ENCODE measurements around the gene TRAPPC12.
A peak's percentile ranks its signal among the peaks of the same experiment; 100 is the strongest.

Gene TRAPPC12

DNA sequence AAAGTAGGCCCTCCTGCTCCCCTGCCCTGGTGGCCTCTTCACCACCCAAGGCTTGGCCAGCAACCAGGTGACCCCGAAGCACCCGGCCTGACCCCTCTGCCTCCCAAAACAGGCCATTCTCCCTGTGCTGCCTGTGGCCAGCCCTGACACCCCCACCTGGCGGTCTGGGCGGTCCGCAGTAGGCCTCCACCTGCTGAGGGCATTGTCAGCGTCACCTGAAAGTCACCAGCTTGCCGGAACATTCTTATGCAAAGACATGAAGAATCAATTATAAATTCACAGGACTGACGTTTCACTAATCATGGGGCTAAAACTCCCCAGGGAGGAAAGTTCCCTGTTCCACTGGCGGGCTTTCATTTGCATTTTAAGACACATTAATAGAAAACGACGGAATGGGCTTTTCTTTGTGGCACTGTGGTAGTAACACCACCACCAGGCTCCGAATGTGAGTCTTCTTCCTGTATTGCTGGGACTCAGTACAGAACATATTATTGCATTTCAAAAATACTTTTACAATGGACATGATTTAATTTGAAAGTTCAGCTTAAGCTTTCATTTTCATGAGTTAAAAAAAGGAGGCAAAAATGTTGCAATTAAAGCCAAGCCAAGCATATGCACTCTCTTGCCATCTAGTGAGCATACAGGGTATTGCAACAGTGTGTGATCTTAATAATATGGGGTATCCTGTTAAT is 82.5 kb downstream of the TRAPPC12 start:
- no peak overlapping the region for H3K4me3 ChIP-seq (ENCODE audit: control insufficient read depth, low read depth, low read length)
- DNase-seq (ENCODE audit: low read depth) = peak; percentile 77

DNA sequence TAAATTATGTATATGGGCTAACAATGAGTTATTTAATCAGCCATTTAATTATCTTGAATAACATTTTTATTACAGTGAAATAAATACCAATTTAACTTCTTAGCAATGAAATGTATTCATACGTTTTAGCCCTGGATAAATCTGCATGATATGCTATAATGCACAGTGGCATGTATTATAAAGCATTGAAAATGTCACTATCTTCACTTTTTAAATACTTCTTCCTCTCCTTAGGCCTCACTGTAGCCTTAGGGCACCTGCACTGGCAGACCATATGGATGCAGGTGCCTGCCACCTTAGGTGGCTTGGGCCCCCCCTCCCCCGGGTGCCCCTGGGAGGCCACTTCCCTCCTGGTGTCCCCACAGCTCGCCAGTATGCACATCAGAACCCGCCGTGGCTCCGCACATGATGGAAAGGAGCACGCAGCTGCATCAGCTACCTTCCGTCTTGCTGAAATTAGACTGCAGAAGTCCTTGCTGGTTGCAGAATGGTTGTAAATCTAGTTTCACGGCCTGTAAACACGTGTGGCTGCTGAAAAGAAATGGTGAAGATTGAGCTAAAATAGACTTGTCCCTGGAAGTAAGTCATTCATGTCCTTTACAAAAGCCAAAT is 83.1 kb downstream of the TRAPPC12 start:
- no peak overlapping the region for H3K4me3 ChIP-seq (ENCODE audit: control insufficient read depth, low read depth, low read length)
- DNase-seq (ENCODE audit: low read depth) = no peak
- TF ChIP-seq, protein P1, sequence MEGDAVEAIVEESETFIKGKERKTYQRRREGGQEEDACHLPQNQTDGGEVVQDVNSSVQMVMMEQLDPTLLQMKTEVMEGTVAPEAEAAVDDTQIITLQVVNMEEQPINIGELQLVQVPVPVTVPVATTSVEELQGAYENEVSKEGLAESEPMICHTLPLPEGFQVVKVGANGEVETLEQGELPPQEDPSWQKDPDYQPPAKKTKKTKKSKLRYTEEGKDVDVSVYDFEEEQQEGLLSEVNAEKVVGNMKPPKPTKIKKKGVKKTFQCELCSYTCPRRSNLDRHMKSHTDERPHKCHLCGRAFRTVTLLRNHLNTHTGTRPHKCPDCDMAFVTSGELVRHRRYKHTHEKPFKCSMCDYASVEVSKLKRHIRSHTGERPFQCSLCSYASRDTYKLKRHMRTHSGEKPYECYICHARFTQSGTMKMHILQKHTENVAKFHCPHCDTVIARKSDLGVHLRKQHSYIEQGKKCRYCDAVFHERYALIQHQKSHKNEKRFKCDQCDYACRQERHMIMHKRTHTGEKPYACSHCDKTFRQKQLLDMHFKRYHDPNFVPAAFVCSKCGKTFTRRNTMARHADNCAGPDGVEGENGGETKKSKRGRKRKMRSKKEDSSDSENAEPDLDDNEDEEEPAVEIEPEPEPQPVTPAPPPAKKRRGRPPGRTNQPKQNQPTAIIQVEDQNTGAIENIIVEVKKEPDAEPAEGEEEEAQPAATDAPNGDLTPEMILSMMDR (conservative IDR thresholded peaks at IDR 0.05; ENCODE audit: control insufficient read depth, insufficient read depth, low read depth, low read length) = no peak

More for the DNA sequence above, 82.5 kb downstream of the TRAPPC12 start:
- TF ChIP-seq, protein P1 (conservative IDR thresholded peaks at IDR 0.05; ENCODE audit: control insufficient read depth, insufficient read depth, low read depth, low read length) = peak; percentile 98

DNA sequence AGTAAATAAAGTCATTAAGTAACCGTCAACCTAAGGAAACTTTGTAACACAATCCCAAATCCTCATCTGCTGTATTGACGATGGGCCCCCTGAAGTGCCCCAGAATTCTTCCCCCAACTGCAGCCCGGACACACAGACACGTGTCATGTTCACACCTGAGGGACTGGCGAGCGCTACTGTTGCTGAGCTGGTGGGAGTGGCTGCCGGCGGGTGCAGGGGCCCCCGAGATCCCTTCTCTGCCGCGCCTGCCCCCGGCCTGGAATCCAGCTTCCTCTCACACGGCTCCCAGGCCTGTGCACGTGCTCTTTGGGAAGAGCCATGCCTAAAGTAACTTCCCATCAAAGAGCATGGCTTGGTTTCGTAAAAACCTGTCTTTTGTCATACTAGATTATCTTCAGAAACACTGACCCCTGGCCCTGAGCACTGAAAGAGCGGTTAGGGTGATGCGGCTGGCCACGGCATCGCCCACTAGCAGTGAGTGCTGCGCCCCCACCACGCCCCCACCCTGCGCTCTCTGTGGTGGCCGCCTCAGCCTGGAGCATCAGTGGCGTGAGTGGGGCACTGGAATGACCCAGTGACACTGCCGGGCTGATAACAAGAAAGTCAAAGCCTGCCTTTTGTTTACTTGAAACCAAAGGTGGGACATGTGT is 83.8 kb downstream of the TRAPPC12 start:
- no peak for DNase-seq (ENCODE audit: low read depth)
- H3K4me3 ChIP-seq (ENCODE audit: control insufficient read depth, low read depth, low read length) = no peak overlapping the region
- TF ChIP-seq, protein P1 (conservative IDR thresholded peaks at IDR 0.05; ENCODE audit: control insufficient read depth, insufficient read depth, low read depth, low read length) = no peak

DNA sequence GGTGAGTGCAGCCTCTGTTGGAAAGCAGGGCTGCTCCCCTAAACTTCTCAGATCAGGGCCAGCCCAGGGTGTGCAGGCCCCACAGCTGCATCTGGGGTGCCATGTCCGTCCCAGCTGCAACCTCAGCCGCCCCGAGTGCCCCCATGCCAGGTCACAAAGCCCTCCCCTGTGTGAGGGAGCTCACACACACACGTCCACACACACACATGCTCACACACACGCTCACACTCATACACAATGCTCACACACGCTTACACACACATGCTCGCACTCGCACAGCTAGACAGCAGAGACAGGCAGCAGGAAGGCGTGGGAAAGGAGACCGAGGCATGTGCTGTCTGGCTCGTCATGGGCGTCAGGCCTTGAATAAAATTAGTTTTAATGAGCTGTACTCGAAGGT is 84.5 kb downstream of the TRAPPC12 start:
- H3K4me3 ChIP-seq (ENCODE audit: control insufficient read depth, low read depth, low read length) = no peak overlapping the region
- DNase-seq (ENCODE audit: low read depth) = no peak
- TF ChIP-seq, protein P1 (conservative IDR thresholded peaks at IDR 0.05; ENCODE audit: control insufficient read depth, insufficient read depth, low read depth, low read length) = no peak

DNA sequence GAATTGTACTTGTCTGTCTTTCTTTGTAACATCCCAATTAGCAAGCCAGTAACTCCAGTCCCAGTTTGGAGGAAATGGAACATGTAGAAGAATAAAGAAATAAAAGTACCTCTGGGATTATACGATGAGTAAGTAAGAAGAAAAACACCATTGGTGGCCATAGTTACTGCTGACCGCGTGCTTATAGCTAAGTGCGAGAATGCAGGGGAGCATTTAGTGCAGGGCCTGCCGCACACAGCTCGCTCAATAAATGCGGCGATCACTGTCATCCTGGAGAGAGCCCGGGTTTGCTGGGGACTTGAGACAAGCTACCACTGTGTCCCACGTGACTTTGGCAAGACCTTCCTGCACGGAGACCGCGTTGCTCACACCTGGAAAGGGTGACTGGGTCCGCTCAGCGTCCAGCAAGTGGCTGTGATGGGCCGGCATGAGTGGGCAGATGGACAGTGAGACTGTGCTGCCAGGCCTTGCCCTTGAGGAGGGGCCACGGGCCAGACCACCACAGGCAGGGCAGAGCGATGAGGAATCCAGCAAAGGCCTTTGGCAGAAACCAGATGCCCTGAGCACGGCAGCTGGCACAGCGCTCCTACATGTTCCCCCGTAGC is 85.0 kb downstream of the TRAPPC12 start:
- TF ChIP-seq, protein P1 (conservative IDR thresholded peaks at IDR 0.05; ENCODE audit: control insufficient read depth, insufficient read depth, low read depth, low read length) = no peak
- DNase-seq (ENCODE audit: low read depth) = no peak
- no peak overlapping the region for H3K4me3 ChIP-seq (ENCODE audit: control insufficient read depth, low read depth, low read length)

DNA sequence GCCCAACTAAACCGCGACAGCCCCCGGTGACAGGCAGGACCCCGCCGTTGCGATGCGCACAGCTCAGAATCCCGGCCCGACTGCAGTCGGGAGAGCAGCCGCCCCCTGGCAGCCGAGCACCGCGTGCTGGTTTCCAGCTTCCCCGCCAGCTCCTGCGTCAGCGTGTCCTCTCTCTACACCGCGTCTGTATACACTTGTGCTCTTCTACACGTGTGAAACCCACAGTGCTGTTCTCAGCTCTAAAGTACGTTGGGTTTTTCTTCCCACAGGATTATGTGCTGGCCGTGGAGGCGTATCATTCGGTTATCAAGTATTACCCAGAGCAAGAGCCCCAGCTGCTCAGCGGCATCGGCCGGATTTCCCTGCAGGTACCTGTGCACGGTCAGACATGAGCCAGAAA is 85.8 kb downstream of the TRAPPC12 start:
- TF ChIP-seq, protein P1 (conservative IDR thresholded peaks at IDR 0.05; ENCODE audit: control insufficient read depth, insufficient read depth, low read depth, low read length) = no peak

More for the DNA sequence above, 85.8 kb downstream of the TRAPPC12 start:
- H3K4me3 ChIP-seq (ENCODE audit: control insufficient read depth, low read depth, low read length) = no peak overlapping the region
- DNase-seq (ENCODE audit: low read depth) = peak; percentile 76

Measured in fibroblast of mammary gland (primary cell).